Measurements from ENCODE around the gene LRFN4. TPM values are rescaled to one million over a fixed set of nuclear protein-coding genes. Genes with fewer than 3 reads are reported as not detected.

The LRFN4 gene
- 56.1 to 79.0 TPM (median 67.9 TPM) in 5 replicates for total RNA-seq (2022; extraction: Qiagen RNA extraction; ENCODE audit: low read depth)

DNA sequence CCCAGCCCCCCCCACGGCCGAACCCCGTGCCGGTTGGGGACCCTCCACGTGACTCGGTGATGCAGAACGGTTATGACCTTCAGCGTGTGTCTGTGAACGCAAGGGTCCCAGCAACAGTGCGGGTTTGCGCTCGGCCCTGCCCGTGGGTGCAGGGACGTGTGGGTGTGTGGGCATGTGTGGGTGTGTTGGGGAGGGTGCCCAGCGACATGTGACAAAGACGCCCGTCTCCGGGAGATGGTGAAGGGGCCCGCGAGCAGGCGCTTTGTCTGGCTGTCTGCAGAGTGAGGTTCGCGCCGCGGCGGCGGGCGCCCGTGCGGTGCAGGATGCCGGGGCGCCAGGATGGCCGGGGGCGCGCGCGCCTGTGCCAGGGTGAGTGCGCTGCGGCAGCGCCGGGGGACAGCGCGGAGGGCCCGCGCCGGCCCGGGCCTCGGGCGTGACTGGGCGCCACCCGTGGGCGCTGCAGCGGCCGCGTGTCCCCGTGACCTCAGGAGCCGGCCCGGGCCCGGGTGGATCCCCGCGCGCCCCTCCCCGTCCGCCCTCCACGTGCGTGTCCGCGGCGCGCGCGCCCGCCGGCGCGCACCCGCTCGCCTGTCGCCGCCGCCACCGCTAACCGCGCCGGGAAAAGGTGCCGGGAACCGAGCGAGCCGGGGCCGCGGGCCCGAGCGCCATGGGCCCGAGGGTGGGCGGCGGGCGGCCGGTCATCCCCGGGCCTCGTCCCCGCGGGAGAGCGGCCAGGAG, at the start of gene LRFN4:
LRFN4 (plus strand) TSS at position 569 of the 738 bp plus-strand sequence. CDS start 681 bp downstream, outside the sequence.

DNA sequence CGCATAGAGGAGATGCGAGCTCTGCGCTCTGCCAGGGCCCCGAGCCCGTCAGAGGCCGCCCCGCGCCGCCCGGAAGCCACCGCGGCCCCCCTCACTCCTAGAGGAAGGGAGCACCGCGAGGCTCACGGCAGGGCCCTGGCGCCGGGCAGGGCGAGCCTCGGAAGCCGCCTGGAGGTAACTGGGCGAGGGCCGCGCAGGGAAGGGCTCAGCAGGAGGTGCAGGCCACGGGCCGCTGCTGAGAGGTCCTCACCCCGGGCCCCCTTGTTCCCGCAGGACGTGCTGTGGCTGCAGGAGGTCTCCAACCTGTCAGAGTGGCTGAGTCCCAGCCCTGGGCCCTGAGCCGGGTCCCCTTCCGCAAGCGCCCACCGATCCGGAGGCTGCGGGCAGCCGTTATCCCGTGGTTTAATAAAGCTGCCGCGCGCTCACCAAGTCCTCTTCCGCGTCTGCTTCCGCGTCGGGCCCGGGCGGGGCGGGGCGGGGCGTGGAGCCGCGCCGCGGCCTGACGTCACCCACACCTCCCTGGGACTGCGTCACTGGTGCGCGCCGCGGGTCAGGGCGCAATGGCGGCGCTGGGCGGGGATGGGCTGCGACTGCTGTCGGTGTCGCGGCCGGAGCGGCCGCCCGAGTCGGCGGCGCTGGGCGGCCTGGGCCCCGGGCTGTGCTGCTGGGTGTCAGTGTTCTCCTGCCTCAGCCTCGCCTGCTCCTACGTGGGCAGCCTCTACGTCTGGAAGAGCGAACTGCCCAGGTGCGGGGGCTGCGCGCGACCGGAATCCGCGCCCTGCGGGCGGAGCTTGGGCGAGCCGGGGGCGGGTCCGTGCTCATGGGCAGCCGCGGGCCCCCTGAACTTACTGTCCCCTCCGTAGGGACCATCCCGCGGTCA, 13.7 kb upstream of the LRFN4 start, which contains the start of gene RCE1:
RCE1 (plus strand) TSS at position 546 of the 880 bp plus-strand sequence; CDS start at position 561, 15 bp downstream.

Other genes with a start within 250 kb of the LRFN4 start
- 62.2 to 81.0 TPM (median 71.8 TPM) in 5 replicates for gene RBM14, start 240.4 kb upstream of the LRFN4 start, total RNA-seq (2022; extraction: Qiagen RNA extraction; ENCODE audit: low read depth)
- gene RBM4, start 218.4 kb upstream of the LRFN4 start, total RNA-seq (2022; extraction: Qiagen RNA extraction; ENCODE audit: low read depth): 132 to 153 TPM (median 141 TPM) in 5 replicates
- 21.5 to 23.4 TPM (median 23.1 TPM) in 5 replicates for gene RBM4B, start 179.2 kb upstream of the LRFN4 start, total RNA-seq (2022; extraction: Qiagen RNA extraction; ENCODE audit: low read depth)
- gene SPTBN2, start 127.8 kb upstream of the LRFN4 start, total RNA-seq (2022; extraction: Qiagen RNA extraction; ENCODE audit: low read depth): 7.6 to 14.1 TPM (median 9.9 TPM) in 5 replicates
- 31.2 to 47.7 TPM (median 47.5 TPM) in 5 replicates for gene RCE1, start 13.6 kb upstream of the LRFN4 start, total RNA-seq (2022; extraction: Qiagen RNA extraction; ENCODE audit: low read depth)
- 23.9 to 31.7 TPM (median 30.5 TPM) in 5 replicates for gene PC, start 101.3 kb downstream of the LRFN4 start, total RNA-seq (2022; extraction: Qiagen RNA extraction; ENCODE audit: low read depth)
- gene C11orf86, start 118.2 kb downstream of the LRFN4 start, total RNA-seq (2022; extraction: Qiagen RNA extraction; ENCODE audit: low read depth): 30.0 to 57.8 TPM (median 47.5 TPM) in 5 replicates
- 10.2 to 14.1 TPM (median 10.4 TPM) in 5 replicates for gene SYT12, start 166.1 kb downstream of the LRFN4 start, total RNA-seq (2022; extraction: Qiagen RNA extraction; ENCODE audit: low read depth)
- gene RHOD, start 199.8 kb downstream of the LRFN4 start, total RNA-seq (2022; extraction: Qiagen RNA extraction; ENCODE audit: low read depth): 29.7 to 48.7 TPM (median 42.3 TPM) in 5 replicates

All from A549 treated with CpdA at 1 μM for 4 hours (cell line).